Neutrophil (primary cell): ENCODE results near the gene GPR143.

Experiments
- H3K27ac ChIP-seq: fragments of 200-600 bp; sonication (generic); 2 replicates; pipeline ENCODE4 v1.5.1; 2016; ENCODE audit warnings: mild to moderate bottlenecking, moderate library complexity
- H3K27me3 ChIP-seq: fragments of 200-600 bp; sonication (generic); 2 replicates; pipeline ENCODE4 v1.6.0; 2016; ENCODE audit warnings: mild to moderate bottlenecking
- H3K36me3 ChIP-seq: fragments of 200-600 bp; sonication (generic); 2 replicates; pipeline ENCODE4 v1.5.1; 2017
- H3K4me1 ChIP-seq, 2 experiments: fragments of 200-600 bp in 1 of 2; sonication (generic) in 1 of 2; 1 replicate in 1 of 2; 2 replicates in 1 of 2; pipeline versions ENCODE4 v1.5.1 to v1.6.1; 2013 to 2016; ENCODE audit warnings: low read depth in 1 of 2, low read length in 1 of 2, mild to moderate bottlenecking in 1 of 2, moderate library complexity in 1 of 2; ENCODE audit not compliant: control insufficient read depth in 1 of 2, insufficient read depth in 1 of 2
- H3K4me3 ChIP-seq, 2 experiments: fragments of 200-600 bp in 1 of 2; sonication (generic) in 1 of 2; 1 replicate in 1 of 2; 2 replicates in 1 of 2; pipeline ENCODE4 v1.5.1; 2013 to 2016; ENCODE audit warnings: low read depth in 1 of 2, low read length in 1 of 2, mild to moderate bottlenecking in 1 of 2, moderate library complexity in 1 of 2
- H3K9me3 ChIP-seq: fragments of 200-600 bp; sonication (generic); 2 replicates; pipeline ENCODE4 v1.5.1; 2016
- CTCF ChIP-seq: fragments of 200-600 bp; sonication (generic); IDR thresholded peaks from 2 replicates; pipeline ENCODE4 v1.5.1; 2016; ENCODE audit warnings: antibody characterized with exemption

GPR143 gene

DNA sequence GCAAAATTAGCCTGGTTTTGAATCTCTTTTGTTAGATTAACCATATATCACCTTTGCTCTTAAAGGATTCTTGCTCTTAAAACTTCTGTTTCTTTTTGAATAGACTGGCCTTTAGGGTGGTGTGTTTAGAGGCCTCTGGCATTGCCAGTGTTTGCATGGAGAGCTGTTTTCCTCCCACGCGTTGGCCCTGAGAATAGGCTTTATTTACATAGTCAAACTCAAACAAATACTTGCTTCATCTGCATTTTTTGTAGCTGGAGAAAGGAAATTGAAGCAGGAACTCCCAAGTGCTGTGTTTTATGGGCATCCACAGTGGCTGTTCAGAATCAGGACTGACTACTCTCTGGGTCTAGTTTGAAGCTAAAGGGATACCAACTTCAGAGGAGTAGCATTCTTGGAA, 23.3 kb upstream of the GPR143 start:
- H3K4me3 ChIP-seq: no peak overlapping the region
- no peaks in the 10 kb centered on the region for H3K4me1 ChIP-seq
- no peaks in the 10 kb centered on the region for H3K36me3 ChIP-seq
- peaks cover 69% of the 10 kb centered on the region for H3K27me3 ChIP-seq
- no peaks in the 10 kb centered on the region for H3K9me3 ChIP-seq
- H3K27ac ChIP-seq: no peak overlapping the region
- no peak for TF ChIP-seq CTCF

- Histone ChIP-seq H3K9me3 (no peaks in the 10 kb centered on the region), H3K36me3 (no peaks in the 10 kb centered on the region), H3K4me3 (no peak overlapping the region), H3K27me3 (peaks cover 77% of the 10 kb centered on the region), H3K27ac (no peak overlapping the region), H3K4me1 (no peaks in the 10 kb centered on the region)
- no peak for TF ChIP-seq CTCF
Observed at GRCh38 chrX:9786798-9787635, 21.4 kb upstream of the GPR143 start.

- H3K27ac ChIP-seq: no peak within 1 kb of the TSS
- H3K4me3 ChIP-seq: no peak within 1 kb of the TSS
- H3K36me3 ChIP-seq: no peaks in the 10 kb centered on the region
- no peak for TF ChIP-seq CTCF
- H3K27me3 ChIP-seq: peaks cover 77% of the 10 kb centered on the region
- no peaks in the 10 kb centered on the region for H3K9me3 ChIP-seq
- no peaks in the 10 kb centered on the region for H3K4me1 ChIP-seq
Observed at GRCh38 chrX:9785944-9786797, 20.5 kb upstream of the GPR143 start, which contains the start of gene SHROOM2. Gene SHROOM2, plus strand, starts transcription at chrX:9786429. Its CDS starts 117 bp downstream, at chrX:9786546.

GRCh38 chrX:9785254-9785943, 19.8 kb upstream of the GPR143 start:
- Histone ChIP-seq H3K4me3 (no peak overlapping the region), H3K27me3 (peaks cover 73% of the 10 kb centered on the region), H3K36me3 (no peaks in the 10 kb centered on the region), H3K4me1 (no peaks in the 10 kb centered on the region), H3K27ac (no peak overlapping the region), H3K9me3 (no peaks in the 10 kb centered on the region)
- no peak for TF ChIP-seq CTCF

DNA sequence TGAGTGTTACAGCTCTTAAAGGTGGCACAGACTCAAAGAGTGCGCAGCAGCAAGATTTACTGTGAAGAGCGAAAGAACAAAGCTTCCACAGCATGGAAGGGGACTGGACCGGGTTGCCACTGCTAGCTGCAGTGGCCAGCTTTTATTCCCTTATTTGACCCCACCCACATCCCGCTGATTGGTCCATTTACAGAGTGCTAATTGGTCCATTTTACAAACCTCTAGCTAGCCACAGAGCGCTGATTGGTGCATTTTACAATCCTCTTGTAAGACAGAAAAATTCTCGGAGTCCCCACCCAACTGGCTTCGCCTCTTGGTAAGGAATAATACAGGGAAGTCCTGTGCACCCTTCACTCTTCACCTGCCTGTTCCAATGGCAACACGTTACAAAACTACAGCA, 18.7 kb upstream of the GPR143 start:
- no peak for TF ChIP-seq CTCF
- no peaks in the 10 kb centered on the region for H3K9me3 ChIP-seq
- H3K4me1 ChIP-seq: no peaks in the 10 kb centered on the region

More for the DNA sequence above, 18.7 kb upstream of the GPR143 start:
- peaks cover 62% of the 10 kb centered on the region for H3K27me3 ChIP-seq
- no peak overlapping the region for H3K27ac ChIP-seq
- no peak overlapping the region for H3K4me3 ChIP-seq
- no peaks in the 10 kb centered on the region for H3K36me3 ChIP-seq
